Thyroid gland (tissue), 4 donors: ENCODE data around the gene BECN2. TPM values are rescaled to one million over a fixed set of nuclear protein-coding genes. Genes with fewer than 3 reads are reported as not detected.

Experiments
- DNase-seq, 2 donors: peaks; one replicate each; pipeline ENCODE4 v3.0.0-alpha.2; 2019
- H3K27ac ChIP-seq, 3 donors: fragments of 200-600 bp; sonication (generic); 1 replicate in 2 of 3; 2 replicates in 1 of 3; pipeline ENCODE4 v1.5.1; 2016 to 2019; ENCODE audit warnings: mild to moderate bottlenecking in 1 of 3, moderate library complexity in 1 of 3
- H3K27me3 ChIP-seq: fragments of 200-600 bp; sonication (generic); one replicate; pipeline ENCODE4 v1.5.1; 2019
- H3K36me3 ChIP-seq, 2 donors: fragments of 200-600 bp; sonication (generic); one replicate each; pipeline ENCODE4 v1.5.1; 2016 to 2019
- H3K4me1 ChIP-seq, 2 donors: fragments of 200-600 bp; sonication (generic); one replicate each; pipeline ENCODE4 v1.5.1; 2017 to 2019
- H3K4me3 ChIP-seq, 3 donors: fragments of 200-600 bp; sonication (generic); replicated peaks in 1 of 3; 1 replicate in 2 of 3; 2 replicates in 1 of 3; pipeline ENCODE4 v1.5.1; 2016; ENCODE audit warnings: mild to moderate bottlenecking in 1 of 3
- H3K9me3 ChIP-seq: fragments of 200-600 bp; sonication (generic); one replicate; pipeline ENCODE4 v1.5.1; 2017
- POLR2A ChIP-seq, 2 donors: fragments of 450-650 bp; IDR thresholded peaks; one replicate each; pipeline ENCODE4 v1.6.1; 2017; ENCODE audit warnings: antibody characterized with exemption in 2 of 2, mild to moderate bottlenecking in 2 of 2, moderate library complexity in 1 of 2
- WGBS, 2 donors: methylation state at CpG; one replicate each; pipeline ENCODE4 v1.1.5; 2017; 5-methylcytosine and 5-hydroxymethylcytosine counted together
- intact Hi-C: fragments of 100-400 bp; cut with DNase I; formaldehyde crosslinking; loops from one replicate; pipeline ENCODE4 v1.15.1; 2023
- total RNA-seq, 4 donors: library from RNA; depleted of rRNA; stranded (reverse); fragments of >200 nt; gene quantifications; one replicate each; pipeline ENCODE4 v1.2.3, GENCODE V29; 2016
- TF ChIP-seq, protein P1 (sequence below), 6 experiments: fragments of 200-600 bp in 3 of 6; fragments of 450-650 bp in 3 of 6; sonication (generic) in 3 of 6; IDR thresholded peaks; one replicate each; pipeline ENCODE4 v1.5.1; 2016 to 2019; ENCODE audit warnings: antibody characterized with exemption in 6 of 6, mild to moderate bottlenecking in 2 of 6, inconsistent platforms in 1 of 6, moderate library complexity in 1 of 6

BECN2 gene
- total RNA-seq, 4 donors from 2014 or later: not detected

DNA sequence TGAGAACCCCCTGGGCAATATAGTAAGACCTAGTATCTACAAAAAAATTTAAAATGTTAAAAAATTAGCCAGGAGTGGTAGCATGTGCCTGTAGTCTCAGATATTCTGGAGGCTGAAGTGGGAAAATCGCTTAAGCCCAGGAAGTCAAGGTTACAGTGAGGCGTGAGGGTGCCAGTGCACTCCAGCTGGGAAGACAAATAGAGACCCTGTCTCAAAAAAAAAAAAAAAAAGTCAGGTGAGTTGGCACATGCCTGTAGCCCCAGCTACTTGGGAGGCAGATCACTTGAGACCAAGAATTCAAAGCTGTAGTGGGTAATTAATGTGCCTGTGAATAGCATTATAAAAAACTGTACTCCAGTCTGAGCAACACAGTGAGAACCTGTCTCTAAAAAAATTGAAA is 4.6 kb downstream of the BECN2 start:
- DNase-seq: no peak

DNA sequence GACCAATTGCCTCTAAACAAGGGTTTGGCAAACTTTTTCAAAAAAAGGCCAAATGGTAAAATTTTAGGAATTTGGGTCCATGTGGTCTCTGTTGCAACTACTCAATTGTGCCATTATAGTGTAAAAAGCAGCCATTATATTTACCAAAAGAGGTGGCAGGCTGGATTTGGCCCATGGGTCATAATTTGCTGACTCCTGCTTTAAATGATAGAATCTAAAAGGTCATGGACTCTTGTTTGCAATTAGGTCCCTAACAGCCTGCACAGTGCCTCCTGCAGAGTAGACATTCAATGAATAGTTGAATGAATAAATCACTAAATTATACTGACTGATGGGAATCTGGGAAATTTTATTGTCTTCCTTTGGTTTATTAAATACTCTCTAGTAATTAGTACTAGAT is 6.2 kb downstream of the BECN2 start:
- H3K4me3 ChIP-seq: no peak overlapping the region
- no peaks in the 10 kb centered on the region for H3K36me3 ChIP-seq
- no peak for TF ChIP-seq POLR2A (IDR thresholded peaks at IDR 0.05)
- TF ChIP-seq, protein P1, sequence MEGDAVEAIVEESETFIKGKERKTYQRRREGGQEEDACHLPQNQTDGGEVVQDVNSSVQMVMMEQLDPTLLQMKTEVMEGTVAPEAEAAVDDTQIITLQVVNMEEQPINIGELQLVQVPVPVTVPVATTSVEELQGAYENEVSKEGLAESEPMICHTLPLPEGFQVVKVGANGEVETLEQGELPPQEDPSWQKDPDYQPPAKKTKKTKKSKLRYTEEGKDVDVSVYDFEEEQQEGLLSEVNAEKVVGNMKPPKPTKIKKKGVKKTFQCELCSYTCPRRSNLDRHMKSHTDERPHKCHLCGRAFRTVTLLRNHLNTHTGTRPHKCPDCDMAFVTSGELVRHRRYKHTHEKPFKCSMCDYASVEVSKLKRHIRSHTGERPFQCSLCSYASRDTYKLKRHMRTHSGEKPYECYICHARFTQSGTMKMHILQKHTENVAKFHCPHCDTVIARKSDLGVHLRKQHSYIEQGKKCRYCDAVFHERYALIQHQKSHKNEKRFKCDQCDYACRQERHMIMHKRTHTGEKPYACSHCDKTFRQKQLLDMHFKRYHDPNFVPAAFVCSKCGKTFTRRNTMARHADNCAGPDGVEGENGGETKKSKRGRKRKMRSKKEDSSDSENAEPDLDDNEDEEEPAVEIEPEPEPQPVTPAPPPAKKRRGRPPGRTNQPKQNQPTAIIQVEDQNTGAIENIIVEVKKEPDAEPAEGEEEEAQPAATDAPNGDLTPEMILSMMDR (IDR thresholded peaks at IDR 0.05): no peak
- no peak for DNase-seq
- no peaks in the 10 kb centered on the region for H3K4me1 ChIP-seq
- no peaks in the 10 kb centered on the region for H3K27me3 ChIP-seq
- H3K9me3 ChIP-seq: no peaks in the 10 kb centered on the region
- intact Hi-C loops: no loop called here
- no peak overlapping the region for H3K27ac ChIP-seq

More for the DNA sequence above, 4.6 kb downstream of the BECN2 start:
- Histone ChIP-seq H3K27me3 (no peaks in the 10 kb centered on the region), H3K4me1 (no peaks in the 10 kb centered on the region), H3K27ac (no peak overlapping the region), H3K36me3 (no peaks in the 10 kb centered on the region), H3K4me3 (no peak overlapping the region), H3K9me3 (no peaks in the 10 kb centered on the region)
- WGBS, 2 donors: 59 to 62% methylated on average over 2 of the region's 2 CpGs
- intact Hi-C loops: no loop called here
- TF ChIP-seq, protein P1 (IDR thresholded peaks at IDR 0.05): no peak
- TF ChIP-seq POLR2A (IDR thresholded peaks at IDR 0.05): no peak

DNA sequence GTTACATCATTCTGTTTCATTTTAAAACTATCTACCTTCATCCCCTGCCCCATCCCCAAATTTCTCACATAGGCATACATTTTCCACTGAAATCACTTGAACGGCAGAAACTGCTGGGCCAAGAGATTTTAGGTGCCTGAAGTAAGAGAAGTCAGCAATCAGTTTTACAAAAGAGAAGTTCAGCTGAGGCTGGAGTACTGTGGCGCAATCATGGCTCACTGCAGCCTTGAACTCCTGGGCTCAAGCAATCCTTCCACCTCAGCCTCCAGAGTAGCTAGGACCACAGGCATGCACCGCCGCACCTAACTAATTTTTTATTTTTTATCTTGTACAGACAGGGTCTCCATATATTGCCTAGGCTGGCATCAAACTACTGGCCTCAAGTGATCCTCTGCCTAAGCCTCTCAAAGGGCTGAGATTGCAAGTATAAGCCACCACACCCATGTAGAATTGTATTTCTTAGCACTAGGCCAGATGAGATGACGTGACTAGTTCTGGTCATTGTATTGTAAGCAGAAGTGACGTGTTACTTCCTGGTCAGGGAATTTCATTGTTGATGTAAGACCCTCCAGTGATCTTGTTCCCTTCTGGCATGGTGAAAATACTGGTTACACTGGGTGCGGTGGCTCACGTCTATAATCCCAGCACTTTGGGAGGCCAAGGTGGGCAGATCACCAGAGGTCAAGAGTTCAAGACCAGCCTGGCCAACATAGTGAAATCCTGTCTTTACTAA is 7.1 kb downstream of the BECN2 start:
- Histone ChIP-seq H3K27ac (no peak overlapping the region), H3K27me3 (no peaks in the 10 kb centered on the region), H3K36me3 (no peaks in the 10 kb centered on the region), H3K9me3 (no peaks in the 10 kb centered on the region), H3K4me3 (no peak overlapping the region), H3K4me1 (no peaks in the 10 kb centered on the region)
- no peak for TF ChIP-seq POLR2A (IDR thresholded peaks at IDR 0.05)
- TF ChIP-seq, protein P1 (IDR thresholded peaks at IDR 0.05): no peak
- no peak for DNase-seq
- intact Hi-C loops: no loop called here
- WGBS, 2 donors: 79 to 80% methylated on average over 8 of the region's 8 CpGs

DNA sequence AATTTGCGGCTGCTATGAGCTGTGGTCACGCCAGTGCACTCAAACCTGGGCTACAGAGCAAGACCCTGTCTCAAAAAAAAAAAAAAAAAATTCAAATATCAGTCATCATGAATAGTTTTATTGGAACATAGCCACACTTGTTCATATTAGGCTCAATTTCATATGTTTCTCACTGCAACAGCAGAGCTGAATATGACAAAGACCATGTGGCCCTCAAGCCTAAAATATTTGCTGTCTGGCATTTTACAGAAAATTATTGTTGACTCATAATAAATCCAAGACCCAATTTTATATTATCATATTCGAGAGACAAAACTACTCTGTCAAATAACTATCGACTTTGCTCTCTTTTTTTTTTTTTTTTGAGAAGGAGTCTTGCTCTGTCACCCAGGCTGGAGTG is 11.0 kb downstream of the BECN2 start:
- H3K4me3 ChIP-seq: no peak overlapping the region
- DNase-seq: no peak
- no peak overlapping the region for H3K27ac ChIP-seq
- 44 to 52% methylated on average over 4 of the region's 4 CpGs for WGBS, 2 donors
- intact Hi-C loops: no loop called here
- no peak for TF ChIP-seq POLR2A (IDR thresholded peaks at IDR 0.05)
- TF ChIP-seq, protein P1 (IDR thresholded peaks at IDR 0.05): no peak
- no peaks in the 10 kb centered on the region for H3K27me3 ChIP-seq
- H3K4me1 ChIP-seq: no peaks in the 10 kb centered on the region
- H3K36me3 ChIP-seq: no peaks in the 10 kb centered on the region
- H3K9me3 ChIP-seq: no peaks in the 10 kb centered on the region

DNA sequence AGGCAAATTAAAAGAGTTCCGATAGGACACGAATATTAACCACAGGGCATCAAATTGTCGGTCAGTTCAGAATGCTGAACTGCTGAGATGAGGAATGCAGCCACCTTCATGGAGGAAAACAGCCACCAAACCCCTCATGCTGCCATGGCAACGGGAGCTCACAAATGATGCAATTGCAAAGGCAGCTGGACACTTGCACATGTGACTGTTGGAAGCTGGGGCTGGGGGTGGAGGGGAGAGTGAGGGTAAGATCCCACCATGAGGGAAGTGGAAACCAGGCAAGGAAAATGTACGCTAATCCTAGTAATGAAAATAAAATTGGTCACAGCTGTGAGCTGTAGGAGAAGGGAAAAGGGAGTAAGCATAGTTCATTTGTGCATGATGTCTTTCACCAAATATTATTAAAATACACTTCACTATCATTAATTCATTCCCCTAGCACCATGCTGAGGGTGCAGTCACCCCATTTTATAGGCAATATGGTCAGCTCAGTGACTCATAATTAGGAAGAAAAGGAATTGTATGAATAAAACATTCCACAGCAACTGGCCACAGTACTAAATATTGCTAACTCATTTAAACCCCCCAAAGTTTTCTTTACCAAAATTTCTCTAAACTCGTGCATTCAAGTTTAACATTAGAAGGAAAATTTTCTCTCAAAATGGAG is 15.3 kb downstream of the BECN2 start:
- H3K27ac ChIP-seq: no peak overlapping the region
- no peaks in the 10 kb centered on the region for H3K36me3 ChIP-seq
- no peak for TF ChIP-seq POLR2A (IDR thresholded peaks at IDR 0.05)
- TF ChIP-seq, protein P1 (IDR thresholded peaks at IDR 0.05): no peak
- WGBS, 2 donors: 60 to 65% methylated on average over 6 of the region's 6 CpGs
- no peaks in the 10 kb centered on the region for H3K9me3 ChIP-seq
- no peaks in the 10 kb centered on the region for H3K4me1 ChIP-seq
- H3K27me3 ChIP-seq: no peaks in the 10 kb centered on the region
- no peak overlapping the region for H3K4me3 ChIP-seq
- intact Hi-C loops: no loop called here
- DNase-seq: no peak
